Naive B cell (primary cell): ENCODE measurements around the gene SLC6A9. TPM values are rescaled to one million over a fixed set of nuclear protein-coding genes. Genes with fewer than 3 reads are reported as not detected.
A peak's percentile ranks its signal among the peaks of the same experiment; 100 is the strongest.

Experiments
- ATAC-seq, 2 donors: fragments of 150-1000 bp; cut with Tn5 transposase; 2 replicates each; pipeline ENCODE4 v1.10.0; 2021; ENCODE audit warnings: low read depth in 2 of 2, mild to moderate bottlenecking in 2 of 2, moderate library complexity in 2 of 2
- DNase-seq: peaks from one replicate; pipeline ENCODE4 v3.0.0; 2022
- H3K27ac Mint-ChIP-seq, 6 donors: one replicate each; pipeline ENCODE4 v1.8.0; 2020 to 2022; ENCODE audit warnings: mild to moderate bottlenecking in 6 of 6, mixed read lengths in 6 of 6, moderate library complexity in 5 of 6, inconsistent platforms in 2 of 6
- H3K27me3 Mint-ChIP-seq, 3 donors: one replicate each; pipeline ENCODE4 v1.8.0; 2021 to 2022; ENCODE audit warnings: mixed read lengths in 3 of 3, mild to moderate bottlenecking in 1 of 3
- H3K36me3 Mint-ChIP-seq, 2 donors: one replicate each; pipeline ENCODE4 v1.8.0; 2020 to 2022; ENCODE audit warnings: mixed read lengths in 2 of 2, inconsistent platforms in 1 of 2, mild to moderate bottlenecking in 1 of 2
- H3K4me1 Mint-ChIP-seq, 3 donors: one replicate each; pipeline ENCODE4 v1.8.0; 2020 to 2022; ENCODE audit warnings: mixed read lengths in 3 of 3, inconsistent platforms in 1 of 3, mild to moderate bottlenecking in 1 of 3, moderate library complexity in 1 of 3
- H3K4me3 Mint-ChIP-seq, 8 donors: one replicate each; pipeline ENCODE4 v1.8.0; 2020 to 2022; ENCODE audit warnings: mild to moderate bottlenecking in 8 of 8, mixed read lengths in 8 of 8, moderate library complexity in 8 of 8, inconsistent platforms in 2 of 8
- H3K9me3 Mint-ChIP-seq, 7 donors: one replicate each; pipeline ENCODE4 v1.8.0; 2020 to 2022; ENCODE audit warnings: mixed read lengths in 7 of 7, mild to moderate bottlenecking in 5 of 7, inconsistent platforms in 2 of 7, moderate library complexity in 1 of 7
- polyA plus RNA-seq, 6 donors: library from polyadenylated mRNA; unstranded; fragments of 300-500 nt; fragmentation: Illumina TruSeq; gene quantifications; one replicate each; pipeline ENCODE4 v1.2.3, GENCODE V29; 2021; ENCODE audit warnings: low read depth in 6 of 6

Gene SLC6A9
- polyA plus RNA-seq, 6 donors from 2014 or later = not detected

GRCh38 chr1:43956234-43956633 is 75.0 kb downstream of the SLC6A9 start:
- DNase-seq (no peak), ATAC-seq (no peak)
- Mint-ChIP-seq H3K27ac (no peak overlapping the region), H3K4me1 (peaks cover 0 to 14% (median 0%) of the 10 kb centered on the region in 3 donors), H3K36me3 (peaks cover 0 to 22% of the 10 kb centered on the region in 2 donors), H3K9me3 (no peaks in the 10 kb centered on the region), H3K27me3 (no peaks in the 10 kb centered on the region), H3K4me3 (no peak overlapping the region)

DNA sequence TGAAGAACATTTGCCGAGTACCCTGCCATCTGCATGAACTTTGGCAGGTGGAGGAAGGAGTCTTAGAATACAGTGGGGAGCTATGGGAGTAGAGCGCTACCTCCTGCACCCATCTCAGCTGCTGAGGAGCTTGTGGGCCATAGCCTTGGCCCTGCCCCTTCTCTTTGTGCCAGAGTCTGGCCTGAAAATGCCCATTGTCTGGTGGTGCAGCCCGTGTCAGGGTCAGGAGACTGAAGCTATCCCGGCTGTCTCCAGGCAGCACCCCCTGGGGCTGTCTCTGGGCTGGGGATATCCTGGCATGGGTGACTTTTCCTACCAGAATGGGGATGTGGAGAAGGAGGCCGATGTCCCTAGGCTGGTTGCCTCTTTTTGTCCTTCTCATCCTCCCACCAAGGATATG is 77.2 kb downstream of the SLC6A9 start:
- Mint-ChIP-seq H3K27ac (peak overlapping the region in 1 of 6 donors; percentile 69), H3K9me3 (no peaks in the 10 kb centered on the region), H3K4me3 (no peak overlapping the region), H3K4me1 (peaks cover 2 to 26% (median 7%) of the 10 kb centered on the region in 3 donors), H3K27me3 (no peaks in the 10 kb centered on the region), H3K36me3 (peaks cover 0 to 28% of the 10 kb centered on the region in 2 donors)
- DNase-seq (no peak), ATAC-seq (no peak)

GRCh38 chr1:43953361-43953760 is 77.9 kb downstream of the SLC6A9 start:
- ATAC-seq = no peak

GRCh38 chr1:43952731-43953346 is 78.4 kb downstream of the SLC6A9 start:
- peaks cover 0 to 16% of the 10 kb centered on the region in 2 donors for H3K36me3 Mint-ChIP-seq
- H3K4me3 Mint-ChIP-seq = no peak overlapping the region
- no peaks in the 10 kb centered on the region for H3K9me3 Mint-ChIP-seq
- H3K4me1 Mint-ChIP-seq = peaks cover 14 to 35% (median 14%) of the 10 kb centered on the region in 3 donors
- ATAC-seq (no peak), DNase-seq (no peak)
- H3K27ac Mint-ChIP-seq = no peak overlapping the region
- H3K27me3 Mint-ChIP-seq = no peaks in the 10 kb centered on the region

More at GRCh38 chr1:43953361-43953760, 77.9 kb downstream of the SLC6A9 start:
- no peak for DNase-seq
- H3K36me3 Mint-ChIP-seq = peaks cover 0 to 21% of the 10 kb centered on the region in 2 donors
- H3K4me3 Mint-ChIP-seq = no peak overlapping the region
- H3K27me3 Mint-ChIP-seq = no peaks in the 10 kb centered on the region
- peaks cover 9 to 30% (median 10%) of the 10 kb centered on the region in 3 donors for H3K4me1 Mint-ChIP-seq
- peak overlapping the region in 1 of 6 donors; percentile 69 for H3K27ac Mint-ChIP-seq
- H3K9me3 Mint-ChIP-seq = no peaks in the 10 kb centered on the region

DNA sequence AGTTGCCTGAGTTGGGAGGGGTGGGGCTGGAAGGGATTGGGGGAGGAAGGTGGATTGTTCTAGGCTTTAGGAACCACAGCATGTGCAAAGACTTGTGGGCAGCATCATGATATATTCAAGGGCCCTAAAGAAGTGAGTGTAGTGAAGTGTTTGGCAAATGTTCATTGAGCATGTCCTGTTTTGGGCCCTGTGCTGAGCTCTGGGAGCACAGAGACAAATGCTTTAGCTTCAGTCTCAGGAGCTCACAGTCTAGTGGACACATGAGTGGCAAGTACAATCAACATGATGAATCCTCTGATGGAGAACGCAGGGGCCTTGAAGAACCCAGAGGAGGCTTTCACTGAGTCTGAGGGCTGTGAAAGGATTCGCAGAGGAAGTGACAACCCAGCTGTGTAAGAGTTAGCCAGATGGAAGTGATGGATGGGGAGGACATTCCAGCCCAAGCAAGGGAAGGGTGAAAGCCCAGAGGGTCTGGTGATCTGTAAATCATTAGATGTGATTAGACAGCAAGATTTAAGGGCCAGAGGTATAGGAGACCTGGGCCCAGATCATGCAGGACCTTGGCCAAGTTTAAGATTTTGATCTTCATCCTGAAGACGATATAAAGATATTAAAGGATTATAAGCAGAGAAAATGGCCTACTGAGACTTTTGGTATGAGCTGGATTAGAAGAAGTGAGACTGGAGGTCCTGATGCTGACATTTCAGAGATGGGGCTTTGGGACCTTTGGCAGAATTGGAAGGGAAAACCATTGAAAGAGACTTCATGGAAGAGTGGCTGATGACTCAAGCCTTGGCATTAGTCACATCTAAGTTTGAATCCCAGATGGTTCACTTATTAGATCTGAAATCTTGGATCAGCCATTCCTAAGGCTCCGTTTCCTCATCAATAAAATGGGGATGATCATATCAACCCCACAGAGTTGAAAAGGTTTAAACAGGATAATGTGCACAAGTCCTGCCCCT is 80.0 kb downstream of the SLC6A9 start:
- Mint-ChIP-seq H3K27me3 (no peaks in the 10 kb centered on the region), H3K4me3 (peak overlapping the region in 2 of 8 donors; percentile 26 to 76)

DNA sequence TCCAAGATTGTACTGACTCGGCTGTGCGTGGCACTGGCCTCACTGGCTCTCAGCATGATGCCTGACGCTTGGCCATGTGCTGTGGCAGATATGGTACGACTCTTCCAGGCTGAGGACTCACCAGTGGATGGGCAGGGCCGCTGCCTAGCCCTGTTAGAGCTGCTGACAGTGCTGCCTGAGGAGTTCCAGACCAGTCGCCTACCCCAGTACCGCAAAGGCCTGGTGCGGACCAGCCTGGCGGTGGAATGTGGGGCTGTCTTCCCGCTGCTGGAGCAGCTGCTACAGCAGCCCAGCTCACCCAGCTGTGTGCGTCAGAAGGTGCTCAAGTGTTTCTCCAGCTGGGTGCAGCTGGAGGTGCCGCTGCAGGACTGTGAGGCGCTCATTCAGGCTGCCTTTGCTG is 81.6 kb downstream of the SLC6A9 start:
- DNase-seq = no peak
- Mint-ChIP-seq H3K4me1 (peaks cover 29 to 54% (median 34%) of the 10 kb centered on the region in 3 donors), H3K9me3 (no peaks in the 10 kb centered on the region), H3K27me3 (no peaks in the 10 kb centered on the region), H3K36me3 (peaks cover 0 to 9% of the 10 kb centered on the region in 2 donors), H3K4me3 (peak overlapping the region in 3 of 8 donors; percentile 23 to 94 (median 54)), H3K27ac (no peak overlapping the region)
- no peak for ATAC-seq

More for the DNA sequence above, 80.0 kb downstream of the SLC6A9 start:
- Mint-ChIP-seq H3K27ac (peak overlapping the region in 2 of 6 donors; percentile 18 to 71), H3K4me1 (peaks cover 16 to 46% (median 18%) of the 10 kb centered on the region in 3 donors), H3K36me3 (peaks cover 0 to 9% of the 10 kb centered on the region in 2 donors), H3K9me3 (no peaks in the 10 kb centered on the region)
- no peak for DNase-seq
- no peak for ATAC-seq

DNA sequence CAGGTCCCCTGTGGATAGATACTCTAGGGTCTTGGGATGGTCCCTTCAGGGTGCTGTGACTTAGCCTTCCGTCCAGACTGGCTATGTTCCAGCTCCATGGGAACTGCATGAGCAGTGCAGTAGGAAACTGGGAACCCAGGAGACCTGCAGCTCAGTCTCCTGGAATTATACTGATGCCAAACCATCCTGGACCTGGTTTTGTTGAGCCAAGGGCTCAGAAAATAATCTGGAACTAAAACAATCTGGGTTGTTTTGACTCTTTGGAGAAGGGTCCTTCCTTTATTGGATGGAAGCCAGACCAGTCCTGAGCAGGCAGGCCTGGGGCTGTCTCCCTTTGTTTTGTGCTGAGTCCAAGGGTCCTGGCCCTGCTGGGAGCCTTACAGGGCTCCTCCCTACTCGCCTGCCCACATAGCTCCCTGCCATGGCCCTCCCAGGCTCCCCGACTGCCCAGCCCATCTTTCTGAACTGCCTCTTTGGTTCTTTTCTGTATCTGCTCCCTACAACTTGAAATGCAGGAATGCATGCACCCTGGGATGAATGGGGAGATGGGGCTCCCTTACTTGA is 83.3 kb downstream of the SLC6A9 start:
- H3K27me3 Mint-ChIP-seq = no peaks in the 10 kb centered on the region
- DNase-seq = no peak
- peak overlapping the region in 5 of 6 donors; percentile 36 to 95 (median 85) for H3K27ac Mint-ChIP-seq
- peak overlapping the region; percentile 84 to 95 (median 94) for H3K4me3 Mint-ChIP-seq
- H3K4me1 Mint-ChIP-seq = peaks cover 32 to 57% (median 39%) of the 10 kb centered on the region in 3 donors
- no peak for ATAC-seq
- H3K36me3 Mint-ChIP-seq = peaks cover 0 to 9% of the 10 kb centered on the region in 2 donors
- no peaks in the 10 kb centered on the region for H3K9me3 Mint-ChIP-seq

DNA sequence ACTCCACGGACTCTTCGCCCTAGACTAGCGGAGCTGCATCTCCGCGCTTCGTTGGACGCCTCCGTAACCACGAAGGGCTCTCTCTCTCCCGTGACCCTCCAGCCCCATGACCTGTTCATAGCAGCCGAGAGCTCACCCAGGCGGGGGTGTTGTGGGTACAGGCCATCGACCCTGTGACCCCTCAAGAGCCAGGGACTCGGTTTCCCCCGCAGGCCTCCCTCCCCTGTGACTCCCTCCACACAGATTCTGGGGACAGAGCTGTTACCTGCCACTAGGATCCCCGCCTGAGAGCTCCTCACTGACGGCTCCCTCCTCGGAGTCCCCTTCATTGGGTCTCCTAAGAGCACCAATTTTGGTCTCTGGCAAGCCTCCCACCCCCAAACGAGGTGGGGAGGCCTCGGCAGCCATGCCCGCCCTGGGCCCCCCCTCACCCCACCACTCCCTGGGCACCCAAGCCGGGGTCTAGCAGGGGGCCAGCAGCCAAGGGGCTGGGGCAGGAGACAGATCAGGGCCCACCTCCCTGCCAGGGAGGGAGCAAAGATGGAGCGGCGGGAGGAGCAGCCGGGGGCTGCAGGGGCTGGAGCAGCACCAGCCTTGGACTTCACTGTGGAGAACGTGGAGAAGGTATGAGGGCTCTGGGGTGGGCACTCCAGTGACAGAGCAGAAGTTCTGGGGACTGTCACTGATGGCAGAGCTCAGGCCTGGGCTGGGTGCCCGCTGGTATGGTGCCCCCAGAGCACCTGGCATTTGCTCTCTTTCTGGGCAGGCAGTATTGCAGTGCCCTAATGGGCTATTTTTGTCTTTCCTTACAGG is 84.0 kb downstream of the SLC6A9 start:
- ATAC-seq = peak; percentile 0 to 2
- no peaks in the 10 kb centered on the region for H3K27me3 Mint-ChIP-seq
- peak overlapping the region; percentile 91 to 97 (median 94) for H3K4me3 Mint-ChIP-seq
- no peaks in the 10 kb centered on the region for H3K9me3 Mint-ChIP-seq
- H3K4me1 Mint-ChIP-seq = peaks cover 37 to 57% (median 39%) of the 10 kb centered on the region in 3 donors
- H3K27ac Mint-ChIP-seq = peak overlapping the region; percentile 92 to 98 (median 95)
- peaks cover 0 to 9% of the 10 kb centered on the region in 2 donors for H3K36me3 Mint-ChIP-seq
- DNase-seq = no peak

Other genes starting within 250 kb of the SLC6A9 start
- not detected for gene ARTN, start 97.7 kb downstream of the SLC6A9 start, polyA plus RNA-seq
- 10 to 100 TPM in 4 of 6 donors, 1 to 10 TPM in 2; 7.8 to 31.9 (median 10.2) TPM for gene IPO13, start 84.5 kb downstream of the SLC6A9 start, polyA plus RNA-seq
- gene DPH2, start 61.5 kb downstream of the SLC6A9 start, polyA plus RNA-seq = 10 to 100 TPM; 23.4 to 58.5 (median 30.9) TPM
- gene ATP6V0B, start 56.5 kb downstream of the SLC6A9 start, polyA plus RNA-seq = 100 to 1,000 TPM; 264 to 432 (median 286) TPM
- 1 to 10 TPM in 1 of 6 donors, under 1 TPM in 4, not detected in 1; 0.16 to 1.6 (median 0.37) TPM for gene B4GALT2, start 52.3 kb downstream of the SLC6A9 start, polyA plus RNA-seq
- 1 to 10 TPM in 5 of 6 donors, under 1 TPM in 1; 0.89 to 4.0 (median 2.0) TPM for gene CCDC24, start 39.9 kb downstream of the SLC6A9 start, polyA plus RNA-seq
- not detected for gene KLF17, start 87.4 kb upstream of the SLC6A9 start, polyA plus RNA-seq
- gene KLF18, start 110.2 kb upstream of the SLC6A9 start, polyA plus RNA-seq = not detected
- gene DMAP1, start 182.0 kb upstream of the SLC6A9 start, polyA plus RNA-seq = 10 to 100 TPM; 22.8 to 38.3 (median 33.8) TPM